Measurements from ENCODE around the gene IFT22.

DNA sequence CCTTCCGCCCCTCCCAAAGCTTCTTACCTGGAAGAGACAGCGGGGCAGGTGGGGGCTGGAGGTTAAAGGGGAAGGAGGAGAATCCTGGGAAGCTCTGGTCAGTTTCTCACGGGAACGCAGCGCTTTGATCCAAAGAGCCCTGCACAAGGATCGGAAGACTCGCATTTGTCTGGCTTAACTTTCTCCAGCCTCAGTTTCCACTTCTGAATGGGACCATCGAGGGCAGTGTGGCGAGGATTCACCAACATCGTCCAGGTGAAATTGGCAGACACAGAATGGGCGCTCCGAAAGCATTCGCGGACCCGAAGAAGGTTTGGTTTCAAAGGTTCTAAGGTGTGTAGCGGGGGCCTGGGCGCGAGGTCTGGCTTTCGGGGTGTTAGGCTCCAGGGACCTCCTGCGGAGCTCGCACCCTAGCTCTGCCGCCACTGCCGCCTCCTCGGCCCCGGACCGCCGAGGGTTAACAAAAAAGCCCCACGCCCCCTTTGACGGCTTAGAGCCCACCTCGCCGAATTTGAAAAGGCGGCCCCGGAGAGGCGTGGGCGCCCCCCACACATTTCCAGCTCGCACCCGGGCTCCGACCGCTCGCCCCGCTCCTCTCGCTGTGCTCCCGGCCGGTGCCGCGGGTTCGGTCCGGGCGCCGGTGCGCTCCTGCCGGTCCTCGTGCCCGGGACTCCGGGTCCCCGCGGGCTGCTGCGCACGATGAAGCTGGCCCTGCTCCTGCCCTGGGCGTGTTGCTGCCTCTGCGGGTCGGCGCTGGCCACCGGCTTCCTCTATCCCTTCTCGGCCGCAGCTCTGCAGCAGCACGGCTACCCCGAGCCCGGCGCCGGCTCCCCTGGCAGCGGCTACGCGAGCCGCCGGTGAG lies 41.0 kb upstream of the IFT22 start, which contains the start of gene COL26A1:
- TF ChIP-seq JUND (IDR thresholded peaks at IDR 0.05), result no peak
- TF ChIP-seq, protein P1, sequence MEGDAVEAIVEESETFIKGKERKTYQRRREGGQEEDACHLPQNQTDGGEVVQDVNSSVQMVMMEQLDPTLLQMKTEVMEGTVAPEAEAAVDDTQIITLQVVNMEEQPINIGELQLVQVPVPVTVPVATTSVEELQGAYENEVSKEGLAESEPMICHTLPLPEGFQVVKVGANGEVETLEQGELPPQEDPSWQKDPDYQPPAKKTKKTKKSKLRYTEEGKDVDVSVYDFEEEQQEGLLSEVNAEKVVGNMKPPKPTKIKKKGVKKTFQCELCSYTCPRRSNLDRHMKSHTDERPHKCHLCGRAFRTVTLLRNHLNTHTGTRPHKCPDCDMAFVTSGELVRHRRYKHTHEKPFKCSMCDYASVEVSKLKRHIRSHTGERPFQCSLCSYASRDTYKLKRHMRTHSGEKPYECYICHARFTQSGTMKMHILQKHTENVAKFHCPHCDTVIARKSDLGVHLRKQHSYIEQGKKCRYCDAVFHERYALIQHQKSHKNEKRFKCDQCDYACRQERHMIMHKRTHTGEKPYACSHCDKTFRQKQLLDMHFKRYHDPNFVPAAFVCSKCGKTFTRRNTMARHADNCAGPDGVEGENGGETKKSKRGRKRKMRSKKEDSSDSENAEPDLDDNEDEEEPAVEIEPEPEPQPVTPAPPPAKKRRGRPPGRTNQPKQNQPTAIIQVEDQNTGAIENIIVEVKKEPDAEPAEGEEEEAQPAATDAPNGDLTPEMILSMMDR (IDR thresholded peaks at IDR 0.05; ENCODE audit: low read depth, low read length, missing input control), result no peak
- TF ChIP-seq, protein P2, sequence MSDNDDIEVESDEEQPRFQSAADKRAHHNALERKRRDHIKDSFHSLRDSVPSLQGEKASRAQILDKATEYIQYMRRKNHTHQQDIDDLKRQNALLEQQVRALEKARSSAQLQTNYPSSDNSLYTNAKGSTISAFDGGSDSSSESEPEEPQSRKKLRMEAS (IDR thresholded peaks at IDR 0.05), result no peak
- no peak for TF ChIP-seq FOXA2 (IDR thresholded peaks at IDR 0.05)
- no peak for TF ChIP-seq TAF1 (conservative IDR thresholded peaks at IDR 0.05)
- TF ChIP-seq EGR1 (IDR thresholded peaks at IDR 0.05; ENCODE audit: low read depth in 2 of 2), result no peak
- TF ChIP-seq RAD21 (IDR thresholded peaks at IDR 0.05), result no peak
- no peak for TF ChIP-seq FOXA1 (IDR thresholded peaks at IDR 0.05)
- TF ChIP-seq, protein P3, sequence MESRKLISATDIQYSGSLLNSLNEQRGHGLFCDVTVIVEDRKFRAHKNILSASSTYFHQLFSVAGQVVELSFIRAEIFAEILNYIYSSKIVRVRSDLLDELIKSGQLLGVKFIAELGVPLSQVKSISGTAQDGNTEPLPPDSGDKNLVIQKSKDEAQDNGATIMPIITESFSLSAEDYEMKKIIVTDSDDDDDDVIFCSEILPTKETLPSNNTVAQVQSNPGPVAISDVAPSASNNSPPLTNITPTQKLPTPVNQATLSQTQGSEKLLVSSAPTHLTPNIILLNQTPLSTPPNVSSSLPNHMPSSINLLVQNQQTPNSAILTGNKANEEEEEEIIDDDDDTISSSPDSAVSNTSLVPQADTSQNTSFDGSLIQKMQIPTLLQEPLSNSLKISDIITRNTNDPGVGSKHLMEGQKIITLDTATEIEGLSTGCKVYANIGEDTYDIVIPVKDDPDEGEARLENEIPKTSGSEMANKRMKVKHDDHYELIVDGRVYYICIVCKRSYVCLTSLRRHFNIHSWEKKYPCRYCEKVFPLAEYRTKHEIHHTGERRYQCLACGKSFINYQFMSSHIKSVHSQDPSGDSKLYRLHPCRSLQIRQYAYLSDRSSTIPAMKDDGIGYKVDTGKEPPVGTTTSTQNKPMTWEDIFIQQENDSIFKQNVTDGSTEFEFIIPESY (IDR thresholded peaks at IDR 0.05), result no peak
- TF ChIP-seq GABPA (IDR thresholded peaks at IDR 0.05 in 1 of 2, conservative IDR thresholded peaks at IDR 0.05 in 1 of 2), result no peak
- TF ChIP-seq, protein P4, sequence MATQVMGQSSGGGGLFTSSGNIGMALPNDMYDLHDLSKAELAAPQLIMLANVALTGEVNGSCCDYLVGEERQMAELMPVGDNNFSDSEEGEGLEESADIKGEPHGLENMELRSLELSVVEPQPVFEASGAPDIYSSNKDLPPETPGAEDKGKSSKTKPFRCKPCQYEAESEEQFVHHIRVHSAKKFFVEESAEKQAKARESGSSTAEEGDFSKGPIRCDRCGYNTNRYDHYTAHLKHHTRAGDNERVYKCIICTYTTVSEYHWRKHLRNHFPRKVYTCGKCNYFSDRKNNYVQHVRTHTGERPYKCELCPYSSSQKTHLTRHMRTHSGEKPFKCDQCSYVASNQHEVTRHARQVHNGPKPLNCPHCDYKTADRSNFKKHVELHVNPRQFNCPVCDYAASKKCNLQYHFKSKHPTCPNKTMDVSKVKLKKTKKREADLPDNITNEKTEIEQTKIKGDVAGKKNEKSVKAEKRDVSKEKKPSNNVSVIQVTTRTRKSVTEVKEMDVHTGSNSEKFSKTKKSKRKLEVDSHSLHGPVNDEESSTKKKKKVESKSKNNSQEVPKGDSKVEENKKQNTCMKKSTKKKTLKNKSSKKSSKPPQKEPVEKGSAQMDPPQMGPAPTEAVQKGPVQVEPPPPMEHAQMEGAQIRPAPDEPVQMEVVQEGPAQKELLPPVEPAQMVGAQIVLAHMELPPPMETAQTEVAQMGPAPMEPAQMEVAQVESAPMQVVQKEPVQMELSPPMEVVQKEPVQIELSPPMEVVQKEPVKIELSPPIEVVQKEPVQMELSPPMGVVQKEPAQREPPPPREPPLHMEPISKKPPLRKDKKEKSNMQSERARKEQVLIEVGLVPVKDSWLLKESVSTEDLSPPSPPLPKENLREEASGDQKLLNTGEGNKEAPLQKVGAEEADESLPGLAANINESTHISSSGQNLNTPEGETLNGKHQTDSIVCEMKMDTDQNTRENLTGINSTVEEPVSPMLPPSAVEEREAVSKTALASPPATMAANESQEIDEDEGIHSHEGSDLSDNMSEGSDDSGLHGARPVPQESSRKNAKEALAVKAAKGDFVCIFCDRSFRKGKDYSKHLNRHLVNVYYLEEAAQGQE (IDR thresholded peaks at IDR 0.05), result no peak
